Neuronal stem cell (in vitro differentiated cells): ENCODE data around the gene HTR7.

Experiments used
- DNase-seq: peaks from one replicate; pipeline ENCODE4 v3.0.0-alpha.2; 2013; ENCODE audit warnings: low spot score
- H2AFZ ChIP-seq: one replicate; pipeline ENCODE4 v1.6.1; 2013; ENCODE audit warnings: mild to moderate bottlenecking, low read length, inconsistent platforms
- H2AK5ac ChIP-seq: 2 replicates; pipeline ENCODE4 v1.6.1; 2013; ENCODE audit warnings: low read depth, mild to moderate bottlenecking, inconsistent platforms, low read length, moderate library complexity, mixed read lengths
- H2BK120ac ChIP-seq: 2 replicates; pipeline ENCODE4 v1.6.1; 2013; ENCODE audit warnings: low read depth, mild to moderate bottlenecking, inconsistent platforms, low read length, moderate library complexity, mixed read lengths
- H2BK12ac ChIP-seq: one replicate; pipeline ENCODE4 v1.6.1; 2013; ENCODE audit warnings: low read length, inconsistent platforms
- H2BK15ac ChIP-seq: 2 replicates; pipeline ENCODE4 v1.6.1; 2013; ENCODE audit warnings: mild to moderate bottlenecking, low read length, inconsistent platforms, mixed read lengths
- H2BK5ac ChIP-seq: one replicate; pipeline ENCODE4 v1.6.1; 2013; ENCODE audit warnings: inconsistent platforms, mild to moderate bottlenecking, low read length, moderate library complexity
- H3K14ac ChIP-seq: one replicate; pipeline ENCODE4 v1.6.1; 2013; ENCODE audit warnings: low read length, inconsistent platforms
- H3K18ac ChIP-seq: 2 replicates; pipeline ENCODE4 v1.6.1; 2013; ENCODE audit warnings: low read length, inconsistent platforms
- H3K23ac ChIP-seq: 2 replicates; pipeline ENCODE4 v1.6.1; 2013; ENCODE audit warnings: low read depth, mild to moderate bottlenecking, mixed read lengths, low read length, inconsistent platforms; ENCODE audit not compliant: poor library complexity
- H3K27ac ChIP-seq: replicated peaks from 3 replicates; pipeline ENCODE4 v1.5.1; 2013; ENCODE audit warnings: low read length, inconsistent platforms
- H3K27me3 ChIP-seq, 3 experiments: 2 replicates each; pipeline ENCODE4 v1.6.1; 2013; ENCODE audit warnings: low read length in 3 of 3, mild to moderate bottlenecking in 2 of 3, inconsistent platforms in 1 of 3, low read depth in 1 of 3, mixed read lengths in 1 of 3, moderate library complexity in 1 of 3; ENCODE audit not compliant: control insufficient read depth in 3 of 3, insufficient read depth in 3 of 3
- H3K36me3 ChIP-seq, 2 donors: replicated peaks in 1 of 2; 2 replicates each; pipeline ENCODE4 v1.6.1; 2013; ENCODE audit warnings: low read length in 2 of 2; ENCODE audit not compliant: control insufficient read depth in 2 of 2, insufficient read depth in 2 of 2
- H3K4ac ChIP-seq: 2 replicates; pipeline ENCODE4 v1.6.1; 2013; ENCODE audit warnings: inconsistent platforms, mild to moderate bottlenecking, low read length, moderate library complexity
- H3K4me1 ChIP-seq, 2 donors: 1 replicate in 1 of 2; 2 replicates in 1 of 2; pipeline ENCODE4 v1.6.1; 2013; ENCODE audit warnings: low read length in 2 of 2, low read depth in 1 of 2; ENCODE audit not compliant: control insufficient read depth in 2 of 2, insufficient read depth in 1 of 2
- H3K4me2 ChIP-seq: one replicate; pipeline ENCODE4 v1.6.1; 2013; ENCODE audit warnings: mild to moderate bottlenecking, low read length, inconsistent platforms; ENCODE audit not compliant: insufficient read depth, poor library complexity, severe bottlenecking
- H3K4me3 ChIP-seq, 2 donors: 2 replicates each; pipeline ENCODE4 v1.5.1; 2013; ENCODE audit warnings: low read length in 2 of 2, mild to moderate bottlenecking in 2 of 2, inconsistent platforms in 1 of 2, moderate library complexity in 1 of 2
- H3K79me1 ChIP-seq: one replicate; pipeline ENCODE4 v1.6.1; 2013; ENCODE audit warnings: low read depth, mild to moderate bottlenecking, inconsistent platforms, low read length, moderate library complexity
- H3K9ac ChIP-seq: one replicate; pipeline ENCODE4 v1.6.1; 2013; ENCODE audit warnings: mild to moderate bottlenecking, low read depth, low read length, inconsistent platforms; ENCODE audit not compliant: poor library complexity
- H3K9me3 ChIP-seq, 2 donors: replicated peaks in 1 of 2; 2 replicates each; pipeline versions ENCODE3 to v1.6.1; 2013; ENCODE audit warnings: low read length in 2 of 2, mild to moderate bottlenecking in 2 of 2, inconsistent platforms in 1 of 2, low read depth in 1 of 2, mixed read lengths in 1 of 2, moderate library complexity in 1 of 2; ENCODE audit not compliant: control insufficient read depth in 2 of 2, insufficient read depth in 1 of 2
- H4K8ac ChIP-seq: one replicate; pipeline ENCODE4 v1.6.1; 2013; ENCODE audit warnings: low read depth, mild to moderate bottlenecking, inconsistent platforms, low read length, moderate library complexity
- H4K91ac ChIP-seq: one replicate; pipeline ENCODE4 v1.6.1; 2013; ENCODE audit warnings: low read length, low read depth, mild to moderate bottlenecking, inconsistent platforms; ENCODE audit not compliant: poor library complexity
- WGBS, 2 donors: extraction: QIAGEN DNeasy Blood & Tissue Kit; methylation state at CpG; one replicate each; pipeline ENCODE4 v1.1.7; 2013; ENCODE audit warnings: missing lambda C conversion rate in 2 of 2, mixed read lengths in 1 of 2; ENCODE audit not compliant: insufficient read length in 2 of 2, insufficient replicate concordance in 1 of 2; ENCODE audit errors: extremely low coverage in 2 of 2; 5-methylcytosine and 5-hydroxymethylcytosine counted together

The HTR7 gene

DNA sequence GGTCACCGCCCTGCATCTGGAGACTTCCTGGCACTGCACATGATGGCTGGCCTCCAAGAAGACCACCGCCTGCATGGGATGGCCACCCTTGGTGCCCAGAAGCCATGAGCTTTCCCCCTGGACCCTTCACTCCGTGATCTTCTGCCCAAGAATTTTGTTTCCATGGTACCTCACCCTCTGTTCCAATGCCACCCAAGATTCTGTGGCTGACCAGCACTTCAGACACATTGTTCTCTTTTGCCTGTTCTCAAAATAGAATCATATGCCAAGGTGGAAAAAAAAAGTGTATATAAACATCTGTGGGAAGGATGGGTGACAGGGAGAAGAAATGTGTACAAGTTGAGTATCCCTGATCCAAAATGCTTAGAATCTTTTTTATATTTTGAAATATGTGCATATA lies 12.1 kb downstream of the HTR7 start:
- H3K4ac ChIP-seq, result no peak overlapping the region
- no peak for DNase-seq
- H3K18ac ChIP-seq, result no peak overlapping the region
- no peak overlapping the region for H3K4me3 ChIP-seq
- H2BK5ac ChIP-seq, result no peak overlapping the region
- no peak overlapping the region for H2BK12ac ChIP-seq
- no CpG with 5 or more reads among the region's 3 CpGs for WGBS, 2 donors
- peaks cover 5% of the 10 kb centered on the region in 2 donors for H3K9me3 ChIP-seq
- H3K79me1 ChIP-seq, result no peaks in the 10 kb centered on the region
- H3K23ac ChIP-seq, result no peak overlapping the region
- H2BK15ac ChIP-seq, result no peak overlapping the region
- no peak overlapping the region for H2AFZ ChIP-seq
- no peak overlapping the region for H3K9ac ChIP-seq
- no peaks in the 10 kb centered on the region for H3K4me1 ChIP-seq
- H3K14ac ChIP-seq, result no peak overlapping the region
- H3K36me3 ChIP-seq, result no peaks in the 10 kb centered on the region
- no peak overlapping the region for H2AK5ac ChIP-seq
- H2BK120ac ChIP-seq, result no peak overlapping the region
- H4K91ac ChIP-seq, result no peak overlapping the region
- H3K4me2 ChIP-seq, result no peak overlapping the region
- H4K8ac ChIP-seq, result no peak overlapping the region
- no peak overlapping the region for H3K27ac ChIP-seq
- peaks cover 0 to 4% (median 0%) of the 10 kb centered on the region in 3 experiments for H3K27me3 ChIP-seq

DNA sequence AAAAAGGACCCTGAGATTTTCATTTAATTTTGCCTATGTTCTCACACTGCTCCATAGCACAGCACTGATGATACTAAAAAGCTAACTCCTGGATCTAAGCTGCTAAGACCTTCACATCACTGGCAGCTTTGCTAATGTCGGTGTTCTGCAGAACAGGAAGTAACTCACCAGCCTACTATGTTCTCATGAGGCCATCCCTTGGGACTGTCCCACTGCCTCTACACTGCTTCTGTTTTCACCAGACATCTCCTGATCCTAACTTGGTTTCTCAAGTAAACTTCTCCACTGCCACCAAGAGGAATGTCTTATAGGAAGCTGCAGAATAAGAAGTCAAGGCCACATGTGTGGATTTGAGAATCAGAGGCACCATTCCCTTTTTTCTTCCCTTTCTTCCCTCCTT lies 15.1 kb downstream of the HTR7 start:
- Histone ChIP-seq H3K14ac (no peak overlapping the region), H4K91ac (no peak overlapping the region), H3K36me3 (no peaks in the 10 kb centered on the region), H2AK5ac (no peak overlapping the region), H2AFZ (no peak overlapping the region), H3K4ac (no peak overlapping the region), H2BK5ac (no peak overlapping the region), H3K9me3 (no peaks in the 10 kb centered on the region), H3K79me1 (no peaks in the 10 kb centered on the region), H3K27ac (no peak overlapping the region), H3K9ac (no peak overlapping the region), H3K27me3 (peaks cover 0 to 9% (median 0%) of the 10 kb centered on the region in 3 experiments), H2BK120ac (no peak overlapping the region), H2BK12ac (no peak overlapping the region), H3K4me1 (no peaks in the 10 kb centered on the region), H3K18ac (no peak overlapping the region), H4K8ac (no peak overlapping the region), H3K4me3 (no peak overlapping the region), H2BK15ac (no peak overlapping the region), H3K4me2 (no peak overlapping the region), H3K23ac (no peak overlapping the region)
- WGBS, 2 donors, result no CpG with 5 or more reads among the region's 1 CpG
- no peak for DNase-seq

- WGBS, 2 donors, result no CpG with 5 or more reads among the region's 1 CpG
- Histone ChIP-seq H2BK12ac (no peak overlapping the region), H2BK120ac (no peak overlapping the region), H2BK15ac (no peak overlapping the region), H3K27me3 (peaks cover 0 to 9% (median 0%) of the 10 kb centered on the region in 3 experiments), H3K9ac (no peak overlapping the region), H3K23ac (no peak overlapping the region), H2AFZ (no peak overlapping the region), H3K4me3 (no peak overlapping the region), H3K36me3 (no peaks in the 10 kb centered on the region), H4K8ac (no peak overlapping the region), H2BK5ac (no peak overlapping the region), H3K79me1 (peaks cover 2% of the 10 kb centered on the region), H4K91ac (no peak overlapping the region), H3K4me1 (no peaks in the 10 kb centered on the region), H3K27ac (no peak overlapping the region), H3K9me3 (no peaks in the 10 kb centered on the region), H2AK5ac (no peak overlapping the region), H3K14ac (no peak overlapping the region), H3K18ac (no peak overlapping the region), H3K4me2 (no peak overlapping the region), H3K4ac (no peak overlapping the region)
- no peak for DNase-seq
These were observed 20.4 kb downstream of the HTR7 start for GRCh38 chr10:90837486-90837885.

- H3K79me1 ChIP-seq, result peaks cover 3% of the 10 kb centered on the region
- no peak overlapping the region for H2BK120ac ChIP-seq
- H2AFZ ChIP-seq, result no peak overlapping the region
- H4K8ac ChIP-seq, result no peak overlapping the region
- no peaks in the 10 kb centered on the region for H3K36me3 ChIP-seq
- H3K9me3 ChIP-seq, result no peaks in the 10 kb centered on the region
- H3K27me3 ChIP-seq, result peaks cover 0 to 4% (median 0%) of the 10 kb centered on the region in 3 experiments
- no peak overlapping the region for H2AK5ac ChIP-seq
- DNase-seq, result no peak
- WGBS, 2 donors, result no CpG with 5 or more reads among the region's 3 CpGs
- H3K4me2 ChIP-seq, result no peak overlapping the region
- H3K4me3 ChIP-seq, result no peak overlapping the region
- no peak overlapping the region for H2BK15ac ChIP-seq
- no peak overlapping the region for H3K14ac ChIP-seq
- no peak overlapping the region for H3K4ac ChIP-seq
- H4K91ac ChIP-seq, result no peak overlapping the region
- no peaks in the 10 kb centered on the region for H3K4me1 ChIP-seq
- H2BK12ac ChIP-seq, result no peak overlapping the region
- H3K18ac ChIP-seq, result no peak overlapping the region
- no peak overlapping the region for H2BK5ac ChIP-seq
- H3K27ac ChIP-seq, result no peak overlapping the region
- no peak overlapping the region for H3K9ac ChIP-seq
- no peak overlapping the region for H3K23ac ChIP-seq
These were observed 23.5 kb downstream of the HTR7 start for GRCh38 chr10:90834326-90834725.
